Gastrocnemius medialis (tissue), 4 donors: Measurements from ENCODE around the gene GABRB1.

Experiments
- POLR2A ChIP-seq, 2 donors: fragments of 450-650 bp; IDR thresholded peaks; one replicate each; pipeline ENCODE4 v1.6.1; 2017; ENCODE audit warnings: antibody characterized with exemption in 2 of 2, mild to moderate bottlenecking in 2 of 2, moderate library complexity in 2 of 2
- TF ChIP-seq, protein P1 (sequence below), 5 experiments: fragments of 450-650 bp in 3 of 5; fragments of 200-600 bp in 2 of 5; sonication (generic) in 2 of 5; IDR thresholded peaks in 4 of 5; conservative IDR thresholded peaks in 1 of 5; 1 replicate in 4 of 5; 2 replicates in 1 of 5; pipeline ENCODE4 v1.5.1; 2016 to 2019; ENCODE audit warnings: antibody characterized with exemption in 5 of 5, mild to moderate bottlenecking in 3 of 5, moderate library complexity in 3 of 5

DNA sequence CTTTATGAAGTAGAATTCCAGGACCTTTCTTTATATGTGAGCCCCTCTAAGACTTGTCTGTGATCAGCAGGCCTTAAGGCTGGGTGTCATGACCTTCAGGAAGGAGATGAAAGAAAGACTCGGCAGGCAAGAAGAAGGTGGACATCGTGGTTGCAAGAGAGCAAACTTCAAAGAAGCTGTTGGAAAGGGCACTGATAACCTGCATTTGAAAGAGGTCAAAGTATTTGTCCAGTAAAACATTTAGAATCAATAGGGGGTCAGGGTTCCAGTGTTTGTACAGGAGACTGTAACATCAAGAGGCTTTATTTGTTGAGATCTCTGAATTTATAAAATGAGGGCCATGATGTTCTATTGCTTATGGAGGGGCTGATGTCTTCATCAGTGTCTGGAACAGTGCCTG is 387.9 kb downstream of the GABRB1 start:
- TF ChIP-seq, protein P1, sequence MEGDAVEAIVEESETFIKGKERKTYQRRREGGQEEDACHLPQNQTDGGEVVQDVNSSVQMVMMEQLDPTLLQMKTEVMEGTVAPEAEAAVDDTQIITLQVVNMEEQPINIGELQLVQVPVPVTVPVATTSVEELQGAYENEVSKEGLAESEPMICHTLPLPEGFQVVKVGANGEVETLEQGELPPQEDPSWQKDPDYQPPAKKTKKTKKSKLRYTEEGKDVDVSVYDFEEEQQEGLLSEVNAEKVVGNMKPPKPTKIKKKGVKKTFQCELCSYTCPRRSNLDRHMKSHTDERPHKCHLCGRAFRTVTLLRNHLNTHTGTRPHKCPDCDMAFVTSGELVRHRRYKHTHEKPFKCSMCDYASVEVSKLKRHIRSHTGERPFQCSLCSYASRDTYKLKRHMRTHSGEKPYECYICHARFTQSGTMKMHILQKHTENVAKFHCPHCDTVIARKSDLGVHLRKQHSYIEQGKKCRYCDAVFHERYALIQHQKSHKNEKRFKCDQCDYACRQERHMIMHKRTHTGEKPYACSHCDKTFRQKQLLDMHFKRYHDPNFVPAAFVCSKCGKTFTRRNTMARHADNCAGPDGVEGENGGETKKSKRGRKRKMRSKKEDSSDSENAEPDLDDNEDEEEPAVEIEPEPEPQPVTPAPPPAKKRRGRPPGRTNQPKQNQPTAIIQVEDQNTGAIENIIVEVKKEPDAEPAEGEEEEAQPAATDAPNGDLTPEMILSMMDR (IDR thresholded peaks at IDR 0.05 in 4 of 5, conservative IDR thresholded peaks at IDR 0.05 in 1 of 5) = no peak
- no peak for TF ChIP-seq POLR2A (IDR thresholded peaks at IDR 0.05)
